GM19468 (cell line): ENCODE measurements around the gene FAM234B.
A peak's percentile ranks its signal among the peaks of the same experiment; 100 is the strongest.
"Not testable (repeated sequence)": the region's sequence is repeated elsewhere in the genome, so short reads cannot be mapped to it uniquely, and the experiment has no call there.

Experiments
- ATAC-seq: cut with Tn5 transposase; IDR thresholded peaks from one replicate; pipeline ENCODE4 v1.9.1; 2021; ENCODE audit warnings: mild to moderate bottlenecking, moderate library complexity, moderate number of reproducible peaks; ENCODE audit not compliant: unreplicated experiment; ENCODE audit errors: extremely low read depth

Gene FAM234B

GRCh38 chr12:13022851-13023271 lies 21.3 kb upstream of the FAM234B start:
- ATAC-seq = no peak

GRCh38 chr12:13023811-13024530 lies 20.2 kb upstream of the FAM234B start:
- ATAC-seq = no peak

DNA sequence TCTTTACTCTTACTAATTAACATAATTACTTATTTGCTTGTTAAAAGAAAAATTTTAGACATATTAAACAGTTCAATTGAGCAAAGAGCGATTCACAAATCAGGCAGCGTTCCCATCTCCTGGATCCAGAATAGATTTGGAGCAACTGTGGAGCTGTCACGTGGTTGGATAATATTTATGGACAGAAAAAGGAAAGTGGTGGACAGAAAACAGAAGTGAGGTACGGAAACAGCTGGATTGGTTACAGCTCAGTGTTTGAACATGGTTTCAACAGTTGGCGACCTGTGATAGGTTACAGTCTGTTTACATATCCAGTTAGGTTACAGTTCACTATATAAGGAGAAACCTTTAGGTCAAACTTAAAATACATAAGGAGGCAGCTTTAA lies 19.7 kb upstream of the FAM234B start:
- no peak for ATAC-seq

GRCh38 chr12:13026286-13026685 lies 17.9 kb upstream of the FAM234B start:
- no peak for ATAC-seq

GRCh38 chr12:13027032-13027431 lies 17.1 kb upstream of the FAM234B start:
- ATAC-seq = no peak

DNA sequence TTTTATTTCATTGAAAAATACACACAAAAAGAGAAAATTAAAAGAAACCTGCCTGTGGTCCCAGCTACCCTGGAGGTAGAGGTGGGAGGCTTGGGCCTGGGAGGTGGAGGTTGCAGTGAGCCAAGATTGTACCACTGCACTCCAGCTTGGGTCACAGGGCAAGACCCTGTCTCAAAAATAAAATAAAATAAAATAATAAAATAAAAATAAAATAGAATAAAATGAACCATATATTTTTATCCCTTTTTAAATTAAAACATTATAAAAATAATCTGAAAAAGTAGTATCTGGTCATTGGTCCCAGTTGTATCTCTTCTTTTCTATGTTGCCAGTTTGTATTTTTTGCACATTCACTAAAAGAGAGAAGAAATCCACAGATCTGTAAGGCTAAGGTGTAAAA lies 16.7 kb upstream of the FAM234B start:
- no peak for ATAC-seq

DNA sequence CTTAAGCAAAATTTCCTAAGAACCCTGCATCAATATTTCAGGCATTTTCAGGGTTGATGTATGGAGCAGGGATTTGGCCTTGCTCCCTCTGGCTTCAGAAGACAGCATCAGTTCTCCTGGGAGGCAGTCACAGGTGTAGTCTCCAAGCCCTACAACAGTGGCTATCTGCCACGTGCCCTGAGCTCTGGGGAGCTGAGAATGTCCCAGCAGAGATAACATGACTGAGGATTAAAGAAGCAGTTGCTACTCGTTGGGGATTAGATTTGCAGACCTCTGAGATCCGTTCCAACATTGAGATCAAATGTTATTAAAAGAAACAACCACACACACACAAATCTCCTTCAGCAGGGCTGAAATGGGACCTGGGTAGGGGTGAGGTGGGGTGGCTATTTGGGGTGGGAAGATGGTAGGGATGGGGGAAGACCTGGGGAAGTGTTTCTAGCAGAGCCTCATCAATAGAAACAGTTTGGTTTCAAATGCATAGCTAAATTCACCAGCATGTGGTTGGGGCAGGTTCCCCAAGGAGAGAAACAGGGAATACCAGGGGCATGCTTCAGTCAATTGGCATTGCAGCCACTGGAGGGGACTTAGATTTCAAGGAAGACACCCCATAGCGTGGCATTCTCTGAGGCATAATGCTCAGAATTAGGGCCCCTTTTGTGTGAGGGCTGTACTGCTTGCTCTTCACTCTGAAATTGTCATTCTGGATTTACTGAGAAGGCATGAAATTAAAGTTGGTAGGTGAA lies 15.2 kb upstream of the FAM234B start:
- no peak for ATAC-seq

GRCh38 chr12:13030541-13031291 lies 13.5 kb upstream of the FAM234B start:
- no peak for ATAC-seq

DNA sequence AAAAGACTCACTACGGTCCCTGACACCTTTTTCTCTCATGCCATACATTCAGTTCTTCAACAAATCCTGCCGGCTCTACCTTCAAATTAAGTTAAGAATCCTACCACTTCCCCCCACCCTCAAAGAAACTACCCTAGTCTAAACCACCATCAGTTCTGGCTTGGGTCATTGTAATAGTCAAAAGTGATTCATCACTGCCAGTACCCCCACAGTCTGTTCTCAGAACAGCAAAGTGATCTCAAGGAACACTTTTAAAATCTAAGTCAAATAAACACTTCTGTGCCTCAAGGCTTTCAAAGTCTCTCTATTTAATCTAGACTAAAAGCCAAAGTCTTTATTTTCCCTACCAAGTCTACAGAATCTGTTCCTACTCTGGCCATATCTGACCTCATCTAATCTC lies 12.0 kb upstream of the FAM234B start:
- ATAC-seq = no peak

- no peak for ATAC-seq
Observed at GRCh38 chr12:13033476-13033875, 10.7 kb upstream of the FAM234B start.

DNA sequence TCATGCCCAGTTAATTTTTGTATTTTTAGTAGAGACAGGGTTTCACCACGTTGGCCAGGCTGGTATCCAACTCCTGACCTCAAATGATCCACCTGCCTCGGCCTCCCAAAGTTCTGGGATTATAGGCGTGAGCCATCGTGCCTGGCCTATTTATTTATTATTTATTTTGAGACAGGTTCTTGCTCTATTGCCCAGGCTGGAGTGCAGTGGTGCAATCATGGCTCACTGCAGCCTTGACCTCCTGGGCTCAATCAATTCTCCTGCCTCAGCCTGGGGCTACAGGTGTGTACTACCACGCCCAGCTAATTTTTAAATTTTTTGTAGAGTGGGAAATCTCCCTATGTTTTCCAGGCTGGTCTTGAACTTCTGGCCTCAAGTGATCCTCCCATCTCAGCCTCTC lies 8.8 kb upstream of the FAM234B start:
- ATAC-seq = not testable (repeated sequence)

DNA sequence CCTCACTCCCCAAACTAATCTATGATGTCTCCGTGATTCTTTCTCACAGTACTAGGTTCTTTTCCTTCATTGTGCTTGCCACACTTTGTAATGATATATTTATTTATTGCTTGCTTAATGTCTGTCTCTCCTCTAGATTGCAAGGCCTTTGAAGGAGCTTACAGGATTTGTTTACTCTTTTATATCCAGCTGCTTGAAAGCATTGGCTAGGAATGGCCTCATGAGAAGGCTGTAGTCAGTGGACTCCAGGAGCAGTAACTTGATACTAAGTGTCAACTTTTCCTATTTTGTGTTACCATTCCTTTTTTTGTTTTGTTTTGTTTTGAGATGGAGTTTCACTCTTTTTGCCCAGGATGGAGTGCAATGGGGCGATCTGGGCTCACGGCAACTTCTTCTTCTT lies 7.3 kb upstream of the FAM234B start:
- ATAC-seq = no peak

DNA sequence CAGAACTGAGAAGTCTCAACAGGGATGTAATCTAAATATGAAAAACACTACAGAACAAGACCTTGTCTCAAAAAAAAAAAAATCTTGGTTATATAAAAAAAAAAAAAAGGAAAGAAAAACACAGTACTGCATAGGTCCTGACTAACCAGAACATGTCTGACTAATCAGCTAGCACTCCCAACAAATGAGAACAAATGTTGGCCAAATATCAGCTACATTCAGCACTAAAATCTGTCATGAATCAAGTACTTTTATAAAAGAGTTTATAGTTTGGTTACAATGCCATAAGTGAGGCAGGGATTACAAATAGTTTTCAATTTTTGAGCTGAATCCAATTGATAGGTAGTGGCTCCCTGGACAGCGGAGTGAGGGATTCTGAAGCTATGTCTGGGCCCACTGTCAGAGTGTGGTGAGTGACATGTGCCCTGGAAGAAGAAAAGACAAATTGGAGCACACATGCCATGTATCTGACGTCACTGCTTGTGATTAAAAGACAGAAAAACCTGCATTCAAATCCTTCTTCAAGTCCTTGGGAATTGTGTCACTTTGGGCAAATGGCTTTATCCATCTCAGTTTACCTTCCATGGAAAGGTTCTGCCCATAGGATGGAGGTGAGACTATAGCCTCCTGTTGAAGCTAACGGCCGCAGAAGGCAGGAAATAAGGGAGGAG lies 5.6 kb upstream of the FAM234B start:
- ATAC-seq = no peak

- no peak for ATAC-seq
Observed at GRCh38 chr12:13039328-13039956, 4.7 kb upstream of the FAM234B start.

GRCh38 chr12:13041224-13041623 lies 3.0 kb upstream of the FAM234B start:
- no peak for ATAC-seq

- no peak for ATAC-seq
Observed at GRCh38 chr12:13042666-13043230, 1.4 kb upstream of the FAM234B start.

GRCh38 chr12:13044906-13045299 lies 722 bp downstream of the FAM234B start:
- no peak for ATAC-seq

DNA sequence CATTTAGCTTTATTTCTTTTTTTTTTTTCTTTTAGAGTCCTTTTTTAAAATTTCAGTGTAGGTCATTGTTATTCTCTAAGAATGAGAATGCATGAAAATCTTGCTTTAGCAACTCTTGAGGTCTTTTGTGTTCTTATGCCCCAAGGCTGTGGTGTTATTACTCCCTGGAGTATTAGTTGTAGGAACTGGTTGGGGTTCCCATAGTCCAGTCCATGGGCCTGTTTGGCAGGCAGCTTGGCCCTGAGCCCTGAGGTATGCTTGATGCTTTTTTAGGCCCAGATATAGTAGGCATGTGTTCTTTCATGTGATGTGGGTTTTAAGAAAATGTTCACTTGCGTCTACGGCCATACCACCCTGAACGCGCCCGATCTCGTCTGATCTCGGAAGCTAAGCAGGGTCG lies 1.6 kb downstream of the FAM234B start:
- no peak for ATAC-seq

- ATAC-seq = peak; percentile 37
Observed at GRCh38 chr12:13046964-13047363, 2.8 kb downstream of the FAM234B start.

GRCh38 chr12:13049816-13050215 lies 5.6 kb downstream of the FAM234B start:
- ATAC-seq = no peak
